ENCODE measurements around the gene TENM4.

DNA sequence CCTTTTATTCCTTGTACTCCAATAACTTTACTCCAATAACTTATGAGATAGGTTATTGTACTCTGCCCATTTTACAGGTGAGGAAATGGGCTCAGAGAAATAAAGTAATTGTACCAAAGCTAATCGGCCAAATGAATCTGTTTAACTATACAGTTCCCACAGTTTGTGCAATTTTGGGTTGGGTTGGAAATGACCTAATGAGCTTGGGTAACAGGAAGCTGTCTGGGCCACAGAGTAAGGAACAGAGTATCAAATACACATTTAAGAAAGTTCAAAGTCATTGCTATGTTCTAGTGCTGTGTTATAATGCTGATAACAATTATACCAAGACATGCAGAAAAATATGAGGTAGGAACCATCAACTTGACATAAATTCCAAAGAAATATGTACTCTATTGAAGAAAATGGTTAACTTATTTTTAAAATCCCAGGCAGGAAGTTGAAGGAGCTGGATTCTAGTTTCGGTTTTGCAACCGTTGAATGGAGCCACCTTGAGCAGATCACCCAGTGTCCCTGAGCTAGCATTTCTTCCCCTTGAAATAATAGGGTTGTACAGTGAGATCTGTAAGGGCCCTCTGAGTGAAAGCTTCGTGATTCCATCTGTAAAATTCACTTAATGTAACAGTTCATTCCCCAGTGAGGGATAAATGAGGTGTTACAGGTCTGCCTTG, 505.3 kb downstream of the TENM4 start:
- TF ChIP-seq REST (IDR thresholded peaks at IDR 0.05; ENCODE audit: insufficient read depth in 1 of 2, low read depth in 2 of 2, low read length in 2 of 2) (no peak), SIN3A (IDR thresholded peaks at IDR 0.05; ENCODE audit: borderline replicate concordance, insufficient read depth, low read length) (no peak), POLR2AphosphoS5 (IDR thresholded peaks at IDR 0.05; ENCODE audit: low read depth, low read length) (no peak)
